GM12878 (cell line): Measurements from ENCODE around the gene HLA-DRB1. TPM values are rescaled to one million over a fixed set of nuclear protein-coding genes. Genes with fewer than 3 reads are reported as not detected.

Experiments
- ATF2 ChIP-seq: IDR thresholded peaks from 2 replicates; pipeline ENCODE4 v1.6.1; 2012; ENCODE audit warnings: low read length, inconsistent platforms
- BCL3 ChIP-seq: IDR thresholded peaks from 2 replicates; pipeline ENCODE4 v1.6.1; 2011; ENCODE audit warnings: borderline replicate concordance, low read depth, mild to moderate bottlenecking, moderate library complexity, low read length; ENCODE audit not compliant: insufficient read depth, poor library complexity, severe bottlenecking
- GABPA ChIP-seq: IDR thresholded peaks from 2 replicates; pipeline ENCODE4 v1.6.1; 2014; ENCODE audit warnings: antibody characterized with exemption, low read depth, mild to moderate bottlenecking, inconsistent platforms
- GATAD2B ChIP-seq: fragments of 450-650 bp; conservative IDR thresholded peaks from 2 replicates; pipeline ENCODE4 v1.6.1; 2017; ENCODE audit warnings: low read depth, mild to moderate bottlenecking, moderate library complexity
- HDAC6 ChIP-seq: fragments of 200-600 bp; sonication (generic); IDR thresholded peaks from one replicate; pipeline ENCODE4 v1.8.0; 2017; ENCODE audit warnings: antibody characterized with exemption; ENCODE audit not compliant: unreplicated experiment
- KAT2A ChIP-seq: conservative IDR thresholded peaks from 2 replicates; pipeline ENCODE4 v1.6.1; 2011; ENCODE audit warnings: low read depth, low read length; ENCODE audit not compliant: control insufficient read depth
- MTA2 ChIP-seq: fragments of 450-650 bp; IDR thresholded peaks from 2 replicates; pipeline ENCODE4 v1.6.1; 2016; ENCODE audit warnings: low read depth, mild to moderate bottlenecking, moderate library complexity
- RAD21 ChIP-seq: IDR thresholded peaks from 2 replicates; pipeline ENCODE4 v1.6.1; 2011; ENCODE audit warnings: mild to moderate bottlenecking, low read depth, low read length, moderate library complexity; ENCODE audit not compliant: insufficient read depth
- RBBP5 ChIP-seq: fragments of 200-600 bp; sonication (generic); conservative IDR thresholded peaks from 2 replicates; pipeline ENCODE4 v1.6.1; 2016
- ZBTB40 ChIP-seq: fragments of 450-650 bp; IDR thresholded peaks from 2 replicates; pipeline ENCODE4 v1.6.1; 2016; ENCODE audit warnings: mild to moderate bottlenecking, moderate library complexity, borderline replicate concordance
- polyA plus RNA-seq, 11 experiments: library from polyadenylated mRNA; depleted of rRNA in 4 of 11; unstranded in 6 of 11; stranded (reverse) in 5 of 11; fragments of >200 nt; fragmentation: Nextera tagmentation in 4 of 11; fragmentation: Illumina TruSeq in 1 of 11; extraction: Ambion mirVana in 4 of 11; extraction: Trizol in 1 of 11; gene quantifications; 1 replicate in 1 of 11; 2 replicates in 10 of 11; pipeline versions ENCODE4 v1.2.1 to v1.2.3, GENCODE V29; 2011 to 2016; ENCODE audit warnings: inconsistent platforms in 2 of 11, missing spikeins in 2 of 11, low read depth in 1 of 11
- total RNA-seq, 4 experiments: library from RNA; depleted of rRNA in 3 of 4; stranded (reverse); fragments of >200 nt in 3 of 4; fragmentation: Illumina TruSeq in 1 of 4; extraction: Trizol in 1 of 4; gene quantifications; 2 replicates each; pipeline versions ENCODE4 v1.2.1 to v1.2.3, GENCODE V29; 2013 to 2021

Gene HLA-DRB1
- total and polyA plus RNA-seq, 10 of the 15 experiments (the other 5 are each of a cell fraction or from before 2014, with no cell fraction given): 312 to 1,082 (median 604) TPM

- TF ChIP-seq ZBTB40 (no peak), KAT2A (no peak), GABPA (no peak), BCL3 (no peak), RAD21 (no peak), ATF2 (no peak; the same call in 1 of the 2 replicates), HDAC6 (no peak), GATAD2B (no peak; the same call in 1 of the 2 replicates), MTA2 (peak; percentile 47), RBBP5 (no peak)
These were observed 20.3 kb upstream of the HLA-DRB1 start (continued) for GRCh38 chr6:32609731-32610640.
